DND-41 (cell line): Measurements from ENCODE around the gene EIF2S3.

Experiments used
- ATAC-seq: fragments of 200-7000 bp; cut with Tn5 transposase; 3 replicates; pipeline ENCODE4 v1.9.1; 2021; ENCODE audit warnings: low read depth; ENCODE audit not compliant: insufficient read depth
- DNase-seq: peaks from one replicate; pipeline ENCODE4 v3.0.0-alpha.2; 2020
- H2AFZ ChIP-seq: 2 replicates; pipeline ENCODE4 v1.6.0; 2012; ENCODE audit warnings: low read depth, low read length
- H3K27ac ChIP-seq: 2 replicates; pipeline ENCODE4 v1.5.1; 2012; ENCODE audit warnings: low read length, inconsistent platforms
- H3K27me3 ChIP-seq: fragments of 200-600 bp; sonication (generic); 2 replicates; pipeline ENCODE4 v1.6.0; 2012; ENCODE audit warnings: low read length, mild to moderate bottlenecking, inconsistent platforms; ENCODE audit not compliant: insufficient read depth, poor library complexity
- H3K36me3 ChIP-seq: 2 replicates; pipeline ENCODE4 v1.5.1; 2012; ENCODE audit warnings: low read length, inconsistent platforms; ENCODE audit not compliant: insufficient read depth
- H3K4me1 ChIP-seq: 2 replicates; pipeline ENCODE4 v1.5.1; 2012; ENCODE audit warnings: mild to moderate bottlenecking, low read length; ENCODE audit not compliant: insufficient read depth
- H3K4me2 ChIP-seq: 2 replicates; pipeline ENCODE4 v1.6.0; 2012; ENCODE audit warnings: mild to moderate bottlenecking, moderate library complexity, low read length, inconsistent platforms; ENCODE audit not compliant: insufficient read depth
- H3K4me3 ChIP-seq, 2 experiments: fragments of 200-600 bp in 1 of 2; shearing (Covaris generic) in 1 of 2; 2 replicates each; pipeline ENCODE4 v1.5.1; 2012 to 2016; ENCODE audit warnings: inconsistent platforms in 2 of 2, low read length in 2 of 2, mild to moderate bottlenecking in 2 of 2, low read depth in 1 of 2, moderate library complexity in 1 of 2
- H3K79me2 ChIP-seq: 2 replicates; pipeline ENCODE4 v1.6.0; 2012; ENCODE audit warnings: low read length, inconsistent platforms; ENCODE audit not compliant: insufficient read depth
- H3K9ac ChIP-seq: 2 replicates; pipeline ENCODE4 v1.6.0; 2012; ENCODE audit warnings: low read depth, mild to moderate bottlenecking, inconsistent platforms, low read length, moderate library complexity
- H3K9me3 ChIP-seq: 2 replicates; pipeline ENCODE4 v1.5.1; 2012; ENCODE audit warnings: low read length, moderate library complexity, mild to moderate bottlenecking, inconsistent platforms; ENCODE audit not compliant: insufficient read depth, severe bottlenecking
- H4K20me1 ChIP-seq: 2 replicates; pipeline ENCODE4 v1.6.0; 2012; ENCODE audit warnings: low read length; ENCODE audit not compliant: insufficient read depth
- CTCF ChIP-seq: IDR thresholded peaks from 2 replicates; pipeline ENCODE4 v1.5.1; 2012; ENCODE audit warnings: borderline replicate concordance, low read length, moderate library complexity, mild to moderate bottlenecking; ENCODE audit not compliant: poor library complexity, severe bottlenecking; ENCODE audit errors: extremely low read depth
- EZH2 ChIP-seq: IDR thresholded peaks from 3 replicates; pipeline ENCODE4 v1.6.1; 2012; ENCODE audit warnings: borderline replicate concordance, low read depth, mild to moderate bottlenecking, moderate library complexity, low read length, inconsistent platforms; ENCODE audit not compliant: severe bottlenecking

Gene EIF2S3

GRCh38 chrX:24090300-24091200 lies 35.8 kb downstream of the EIF2S3 start:
- Histone ChIP-seq H3K9me3 (no peaks in the 10 kb centered on the region), H3K9ac (no peak overlapping the region), H3K27me3 (no peaks in the 10 kb centered on the region), H2AFZ (no peak overlapping the region), H3K27ac (no peak overlapping the region), H3K4me2 (no peak overlapping the region), H3K36me3 (no peaks in the 10 kb centered on the region), H3K4me1 (no peaks in the 10 kb centered on the region), H3K79me2 (no peaks in the 10 kb centered on the region), H3K4me3 (no peak overlapping the region), H4K20me1 (no peaks in the 10 kb centered on the region)
- TF ChIP-seq CTCF (no peak), EZH2 (no peak)
- ATAC-seq (no peak), DNase-seq (no peak)

- no peak for TF ChIP-seq CTCF
- no peak for TF ChIP-seq EZH2
- Histone ChIP-seq H3K9me3 (no peaks in the 10 kb centered on the region), H3K27ac (no peak overlapping the region), H3K4me3 (no peak overlapping the region), H3K4me1 (no peaks in the 10 kb centered on the region), H3K9ac (no peak overlapping the region), H3K27me3 (no peaks in the 10 kb centered on the region), H4K20me1 (no peaks in the 10 kb centered on the region), H2AFZ (no peak overlapping the region), H3K4me2 (no peak overlapping the region), H3K79me2 (no peaks in the 10 kb centered on the region), H3K36me3 (no peaks in the 10 kb centered on the region)
- ATAC-seq (no peak), DNase-seq (no peak)
Observed at GRCh38 chrX:24093746-24094145, 39.0 kb downstream of the EIF2S3 start.

- no peak for DNase-seq
Observed at GRCh38 chrX:24097741-24098260, 43.0 kb downstream of the EIF2S3 start.

More at GRCh38 chrX:24097741-24098260, 43.0 kb downstream of the EIF2S3 start:
- Histone ChIP-seq H3K9me3 (no peaks in the 10 kb centered on the region), H3K27me3 (no peaks in the 10 kb centered on the region), H3K9ac (no peak overlapping the region), H3K4me1 (peaks cover 5% of the 10 kb centered on the region; the same call in 1 of the 2 replicates), H3K36me3 (no peaks in the 10 kb centered on the region), H3K27ac (no peak overlapping the region), H4K20me1 (no peaks in the 10 kb centered on the region), H3K4me3 (no peak overlapping the region), H2AFZ (no peak overlapping the region), H3K79me2 (no peaks in the 10 kb centered on the region), H3K4me2 (no peak overlapping the region)
- ATAC-seq = no peak
- TF ChIP-seq EZH2 = no peak
- TF ChIP-seq CTCF = no peak
